Left lobe of liver (tissue), 1 donor: ENCODE data around the gene CCDC54. TPM values are rescaled to one million over a fixed set of nuclear protein-coding genes. Genes with fewer than 3 reads are reported as not detected.

ENCODE experiments used
- total RNA-seq: library from RNA; stranded (reverse); gene quantifications from one replicate; pipeline ENCODE4 v1.2.1, GENCODE V29; 2021
- donor health status: DM: no; HTN: yes; CAD: no.

The CCDC54 gene
- total RNA-seq, 1 donor from 2014 or later: not detected

Other genes starting within 250 kb of the CCDC54 start
- gene BBX, start 145.5 kb downstream of the CCDC54 start, total RNA-seq: 13.0 TPM